Immature natural killer cell (primary cell): ENCODE data around the gene PPL. TPM values are rescaled to one million over a fixed set of nuclear protein-coding genes. Genes with fewer than 3 reads are reported as not detected.
"Not testable (repeated sequence)": the region's sequence is repeated elsewhere in the genome, so short reads cannot be mapped to it uniquely, and the experiment has no call there.

Experiments
- DNase-seq, 3 donors: peaks; one replicate each; pipeline ENCODE4 v3.0.0; 2022; ENCODE audit warnings: mixed read lengths in 1 of 3
- H3K27ac Mint-ChIP-seq, 6 donors: one replicate each; pipeline ENCODE4 v1.8.0; 2020; ENCODE audit warnings: mixed read lengths in 6 of 6, mild to moderate bottlenecking in 5 of 6, inconsistent platforms in 4 of 6, moderate library complexity in 3 of 6
- H3K27me3 Mint-ChIP-seq, 3 donors: one replicate each; pipeline ENCODE4 v1.8.0; 2020 to 2021; ENCODE audit warnings: low read depth in 3 of 3, mild to moderate bottlenecking in 3 of 3, mixed read lengths in 3 of 3, moderate library complexity in 3 of 3, inconsistent platforms in 1 of 3
- H3K36me3 Mint-ChIP-seq, 3 donors: one replicate each; pipeline ENCODE4 v1.8.0; 2020; ENCODE audit warnings: mixed read lengths in 3 of 3, inconsistent platforms in 2 of 3, mild to moderate bottlenecking in 2 of 3
- H3K4me1 Mint-ChIP-seq, 2 donors: one replicate each; pipeline ENCODE4 v1.8.0; 2020; ENCODE audit warnings: inconsistent platforms in 2 of 2, mild to moderate bottlenecking in 2 of 2, mixed read lengths in 2 of 2, moderate library complexity in 1 of 2
- H3K4me3 Mint-ChIP-seq, 5 donors: one replicate each; pipeline ENCODE4 v1.8.0; 2020; ENCODE audit warnings: mild to moderate bottlenecking in 5 of 5, mixed read lengths in 5 of 5, inconsistent platforms in 3 of 5, moderate library complexity in 3 of 5
- H3K9me3 Mint-ChIP-seq, 6 donors: one replicate each; pipeline ENCODE4 v1.8.0; 2020; ENCODE audit warnings: mild to moderate bottlenecking in 6 of 6, mixed read lengths in 6 of 6, inconsistent platforms in 4 of 6, moderate library complexity in 3 of 6
- polyA plus RNA-seq, 3 donors: library from polyadenylated mRNA; unstranded; fragments of 300-500 nt; fragmentation: Illumina TruSeq; gene quantifications; one replicate each; pipeline ENCODE4 v1.2.3, GENCODE V29; 2021

Gene PPL
- polyA plus RNA-seq, 3 donors from 2014 or later, result 0.03 to 0.43 TPM; not detected in 1

DNA sequence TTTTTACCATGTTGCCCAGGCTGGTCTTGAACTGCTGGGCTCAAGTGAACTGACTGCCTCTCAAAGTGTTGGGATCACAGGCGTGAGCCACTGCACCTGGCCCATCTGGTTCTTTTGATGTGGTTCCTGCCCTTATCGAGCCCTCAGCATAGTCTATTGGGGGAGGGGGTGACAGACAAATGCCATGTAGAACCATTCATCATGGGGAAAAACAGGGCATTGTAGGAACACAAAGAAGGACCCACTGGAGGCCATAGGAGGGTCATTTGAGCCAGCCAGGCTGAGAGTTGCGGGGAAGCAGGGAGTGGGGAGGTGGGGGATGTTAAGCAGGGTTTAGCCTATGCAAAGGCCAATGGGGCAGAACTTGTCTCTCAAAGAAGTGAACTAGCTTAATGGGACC lies 33.1 kb upstream of the PPL start:
- Mint-ChIP-seq H3K4me3 (no peak overlapping the region), H3K4me1 (no peaks in the 10 kb centered on the region), H3K9me3 (peaks cover 0 to 2% (median 0%) of the 10 kb centered on the region in 6 donors), H3K27ac (no peak overlapping the region), H3K36me3 (no peaks in the 10 kb centered on the region), H3K27me3 (peaks cover 1 to 4% (median 4%) of the 10 kb centered on the region in 3 donors)
- DNase-seq, result no peak

DNA sequence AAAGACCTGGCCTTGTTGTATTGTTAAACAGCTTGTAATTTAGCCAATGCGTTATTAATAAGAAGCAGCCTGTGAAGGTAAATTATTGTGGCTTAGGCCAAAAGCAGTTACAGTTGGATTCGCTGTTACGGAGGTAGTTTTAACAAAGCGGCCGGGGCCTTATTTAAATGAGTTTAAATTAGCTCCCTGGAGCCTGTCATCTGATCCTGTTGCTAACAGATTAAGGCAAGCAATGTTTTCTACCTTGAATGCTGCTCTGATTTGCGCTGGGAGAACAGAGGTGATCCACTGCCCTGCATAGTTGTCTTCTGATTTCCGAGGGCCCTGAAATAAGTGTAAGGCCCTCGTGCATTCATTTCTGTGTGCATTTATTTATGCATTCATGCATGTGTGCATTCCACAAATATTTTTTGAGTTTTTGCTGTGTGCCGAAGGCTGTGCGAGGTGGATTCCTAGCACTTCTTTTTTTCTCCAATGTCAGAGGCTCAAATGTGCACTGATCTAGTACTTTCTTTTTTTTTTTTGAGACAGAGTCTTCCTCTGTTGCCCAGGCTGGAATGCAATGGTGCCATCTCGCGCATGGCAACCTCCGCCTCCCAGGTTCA lies 32.0 kb upstream of the PPL start:
- Mint-ChIP-seq H3K9me3 (peaks cover 0 to 2% (median 0%) of the 10 kb centered on the region in 6 donors), H3K4me1 (no peaks in the 10 kb centered on the region), H3K4me3 (no peak overlapping the region), H3K27me3 (peaks cover 1 to 6% (median 5%) of the 10 kb centered on the region in 3 donors), H3K27ac (no peak overlapping the region), H3K36me3 (no peaks in the 10 kb centered on the region)
- DNase-seq, result no peak

DNA sequence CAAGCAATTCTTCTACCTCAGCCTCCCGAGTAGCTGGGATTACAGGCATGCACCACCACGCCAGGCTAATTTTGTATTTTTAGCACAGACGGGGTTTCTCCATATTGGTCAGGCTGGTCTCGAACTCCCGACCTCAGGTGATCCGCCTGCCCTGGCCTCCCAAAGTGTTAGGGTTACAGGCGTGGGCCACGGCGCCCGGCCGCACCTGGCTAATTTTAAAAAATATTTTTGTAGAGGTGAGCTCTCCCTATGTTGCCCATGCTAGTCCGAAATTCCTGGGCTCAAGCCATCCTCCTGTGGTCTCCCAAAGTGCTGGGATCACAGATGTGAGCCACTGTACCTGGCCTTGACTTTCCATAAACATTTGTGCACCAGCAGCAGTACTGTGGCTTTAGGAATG lies 31.3 kb upstream of the PPL start:
- H3K4me1 Mint-ChIP-seq, H3K4me3 Mint-ChIP-seq, H3K36me3 Mint-ChIP-seq, H3K27ac Mint-ChIP-seq, H3K27me3 Mint-ChIP-seq, H3K9me3 Mint-ChIP-seq, DNase-seq: not testable (repeated sequence)

GRCh38 chr16:4966736-4967453 lies 29.9 kb upstream of the PPL start:
- no peak overlapping the region for H3K4me3 Mint-ChIP-seq
- no peak overlapping the region for H3K27ac Mint-ChIP-seq
- H3K4me1 Mint-ChIP-seq, result no peaks in the 10 kb centered on the region
- no peaks in the 10 kb centered on the region for H3K36me3 Mint-ChIP-seq
- H3K9me3 Mint-ChIP-seq, result no peaks in the 10 kb centered on the region
- no peak for DNase-seq
- peaks cover 3 to 10% (median 3%) of the 10 kb centered on the region in 3 donors for H3K27me3 Mint-ChIP-seq

GRCh38 chr16:4963527-4963926 lies 26.6 kb upstream of the PPL start:
- not testable (repeated sequence) for H3K4me3 Mint-ChIP-seq, H3K27ac Mint-ChIP-seq, H3K36me3 Mint-ChIP-seq, DNase-seq, H3K9me3 Mint-ChIP-seq
- H3K27me3 Mint-ChIP-seq, result peaks cover 5 to 13% (median 7%) of the 10 kb centered on the region in 3 donors
- H3K4me1 Mint-ChIP-seq, result peaks cover 11 to 12% of the 10 kb centered on the region in 2 donors

DNA sequence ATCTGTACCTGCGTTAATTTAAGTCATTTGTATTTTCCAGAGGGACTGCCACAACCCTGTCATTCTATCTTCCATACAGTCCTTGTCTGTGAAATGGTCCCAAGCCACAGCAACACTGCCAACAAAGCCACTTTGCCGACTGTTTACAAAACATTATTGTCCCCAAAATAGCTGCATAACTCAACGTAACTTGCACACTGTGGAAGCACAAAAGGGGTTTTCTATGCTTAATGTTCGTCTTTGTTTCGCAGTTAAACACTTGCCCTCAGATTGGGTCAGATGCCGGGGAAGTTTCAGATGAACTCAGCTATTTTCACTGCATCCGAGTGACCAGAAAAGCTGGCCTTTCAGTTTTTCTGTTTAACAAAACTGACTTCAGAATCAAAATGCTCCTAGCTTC lies 25.8 kb upstream of the PPL start:
- H3K4me1 Mint-ChIP-seq, result peaks cover 18 to 20% of the 10 kb centered on the region in 2 donors
- DNase-seq, result no peak
- H3K27ac Mint-ChIP-seq, result no peak overlapping the region
- H3K4me3 Mint-ChIP-seq, result no peak overlapping the region
- no peaks in the 10 kb centered on the region for H3K36me3 Mint-ChIP-seq
- no peaks in the 10 kb centered on the region for H3K9me3 Mint-ChIP-seq
- H3K27me3 Mint-ChIP-seq, result peaks cover 7 to 16% (median 8%) of the 10 kb centered on the region in 3 donors

GRCh38 chr16:4960579-4960978 lies 23.6 kb upstream of the PPL start:
- Mint-ChIP-seq H3K4me3 (no peak overlapping the region), H3K9me3 (peaks cover 0 to 2% (median 0%) of the 10 kb centered on the region in 6 donors), H3K36me3 (no peaks in the 10 kb centered on the region), H3K27me3 (peaks cover 9 to 19% (median 12%) of the 10 kb centered on the region in 3 donors), H3K27ac (no peak overlapping the region), H3K4me1 (peaks cover 26 to 31% of the 10 kb centered on the region in 2 donors)
- DNase-seq, result no peak

DNA sequence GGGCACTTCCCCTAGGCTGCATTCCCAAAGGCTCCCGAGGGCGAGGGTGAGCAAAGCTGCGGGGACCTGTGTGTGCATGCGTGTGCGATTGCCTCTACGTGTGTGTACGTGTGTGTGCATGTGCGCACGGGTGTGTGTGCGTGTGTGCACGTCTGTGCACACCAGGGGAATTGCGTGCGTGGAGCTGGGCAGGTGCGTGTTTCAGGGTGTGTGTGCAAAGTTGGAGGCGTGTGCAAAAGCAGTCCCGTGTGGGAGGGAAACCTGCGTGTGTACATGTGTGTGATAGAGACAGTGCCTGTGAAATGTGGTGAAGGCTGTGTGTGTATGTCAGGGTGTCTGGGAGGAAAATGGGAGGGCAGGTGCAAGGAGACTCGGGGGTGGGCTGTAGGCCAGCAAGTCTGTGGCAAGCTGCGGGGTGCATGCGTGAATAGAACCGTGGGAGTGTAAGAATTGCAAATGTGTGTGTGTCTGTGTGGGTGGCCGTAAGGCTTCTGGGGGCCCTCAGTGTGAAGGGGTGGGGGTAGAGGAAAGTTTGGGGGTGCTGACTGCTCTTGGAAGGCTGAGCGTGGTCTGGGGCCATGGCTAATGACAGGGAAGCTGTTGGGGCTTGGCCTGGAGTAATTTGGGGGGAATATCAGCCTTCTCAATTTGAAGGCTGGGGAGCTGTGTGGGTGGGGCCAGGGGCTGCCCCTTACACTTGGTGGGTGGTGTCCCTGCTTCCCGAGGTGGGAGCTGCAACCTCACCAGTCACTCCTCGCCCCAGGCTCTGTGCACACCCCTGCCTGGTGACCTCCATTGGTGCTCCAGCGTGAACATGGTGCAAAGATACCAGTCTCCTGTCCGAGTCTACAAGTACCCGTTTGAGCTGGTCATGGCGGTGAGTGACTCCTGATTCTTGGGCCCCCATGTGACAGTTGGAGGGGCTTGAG lies 21.8 kb upstream of the PPL start:
- Mint-ChIP-seq H3K36me3 (no peaks in the 10 kb centered on the region), H3K4me3 (peak overlapping the region; percentile 31 to 79 (median 43)), H3K4me1 (peaks cover 26 to 31% of the 10 kb centered on the region in 2 donors), H3K27me3 (peaks cover 10 to 17% (median 11%) of the 10 kb centered on the region in 3 donors), H3K27ac (no peak overlapping the region), H3K9me3 (peaks cover 0 to 2% (median 0%) of the 10 kb centered on the region in 6 donors)
- DNase-seq, result no peak

GRCh38 chr16:4957720-4958509 lies 21.0 kb upstream of the PPL start, which contains the start of gene SEC14L5:
SEC14L5 (plus strand) TSS chr16:4958330; CDS start chr16:4959324, 994 bp downstream.
- Mint-ChIP-seq H3K27me3 (peaks cover 11 to 18% (median 13%) of the 10 kb centered on the region in 3 donors), H3K4me1 (peaks cover 26 to 31% of the 10 kb centered on the region in 2 donors), H3K4me3 (peak within 1 kb of the TSS; percentile 75 to 83 (median 79))

DNA sequence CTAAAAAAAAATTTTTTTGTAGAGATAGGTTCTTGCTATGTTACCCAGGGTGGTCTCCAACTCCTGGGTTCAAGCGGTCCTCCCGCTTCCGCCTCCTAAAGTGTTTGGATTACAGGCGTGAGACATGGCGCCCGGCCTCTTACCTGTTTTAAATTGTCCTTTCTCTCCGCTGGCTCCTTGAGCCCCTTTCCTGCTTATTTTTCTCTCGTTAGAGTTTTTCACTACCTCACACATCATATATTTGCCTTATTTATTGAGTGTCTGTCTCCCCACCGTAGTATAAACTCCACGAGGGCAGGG lies 20.4 kb upstream of the PPL start:
- Mint-ChIP-seq H3K27ac (no peak overlapping the region), H3K27me3 (peaks cover 11 to 16% (median 13%) of the 10 kb centered on the region in 3 donors), H3K4me1 (peaks cover 26 to 31% of the 10 kb centered on the region in 2 donors), H3K36me3 (no peaks in the 10 kb centered on the region), H3K9me3 (peaks cover 0 to 2% (median 0%) of the 10 kb centered on the region in 6 donors), H3K4me3 (peak overlapping the region; percentile 75 to 83 (median 79))
- no peak for DNase-seq

More at GRCh38 chr16:4957720-4958509, 21.0 kb upstream of the PPL start, which contains the start of gene SEC14L5:
- Mint-ChIP-seq H3K36me3 (no peaks in the 10 kb centered on the region), H3K27ac (no peak within 1 kb of the TSS), H3K9me3 (peaks cover 0 to 2% (median 0%) of the 10 kb centered on the region in 6 donors)
- DNase-seq, result peak; percentile 77 to 81 (median 77)

GRCh38 chr16:4954714-4955113 lies 17.8 kb upstream of the PPL start:
- Mint-ChIP-seq H3K27me3 (peaks cover 8 to 16% (median 12%) of the 10 kb centered on the region in 3 donors), H3K36me3 (no peaks in the 10 kb centered on the region), H3K27ac (no peak overlapping the region), H3K4me3 (no peak overlapping the region), H3K4me1 (peaks cover 26 to 31% of the 10 kb centered on the region in 2 donors), H3K9me3 (peaks cover 0 to 2% (median 0%) of the 10 kb centered on the region in 6 donors)
- no peak for DNase-seq

GRCh38 chr16:4951583-4951982 lies 14.6 kb upstream of the PPL start:
- not testable (repeated sequence) for H3K4me3 Mint-ChIP-seq, H3K36me3 Mint-ChIP-seq, H3K27ac Mint-ChIP-seq, H3K4me1 Mint-ChIP-seq, H3K9me3 Mint-ChIP-seq, DNase-seq
- H3K27me3 Mint-ChIP-seq, result peaks cover 3 to 10% (median 8%) of the 10 kb centered on the region in 3 donors

- H3K27me3 Mint-ChIP-seq, result peaks cover 1 to 12% (median 8%) of the 10 kb centered on the region in 3 donors
- no peak overlapping the region for H3K27ac Mint-ChIP-seq
- no peaks in the 10 kb centered on the region for H3K36me3 Mint-ChIP-seq
- DNase-seq, result no peak
- H3K9me3 Mint-ChIP-seq, result peaks cover 0 to 2% (median 0%) of the 10 kb centered on the region in 6 donors
- no peak overlapping the region for H3K4me3 Mint-ChIP-seq
- H3K4me1 Mint-ChIP-seq, result no peaks in the 10 kb centered on the region
Measured at GRCh38 chr16:4949986-4950385, 13.0 kb upstream of the PPL start.
